ENCODE data around the gene PRPS2.

Gene PRPS2

GRCh38 chrX:12791257-12792228, at the start of gene PRPS2:
Gene PRPS2 (plus strand): TSS chrX:12791412. CDS start chrX:12791498, 86 bp downstream.
- peak; percentile 68 for DNase-seq

DNA sequence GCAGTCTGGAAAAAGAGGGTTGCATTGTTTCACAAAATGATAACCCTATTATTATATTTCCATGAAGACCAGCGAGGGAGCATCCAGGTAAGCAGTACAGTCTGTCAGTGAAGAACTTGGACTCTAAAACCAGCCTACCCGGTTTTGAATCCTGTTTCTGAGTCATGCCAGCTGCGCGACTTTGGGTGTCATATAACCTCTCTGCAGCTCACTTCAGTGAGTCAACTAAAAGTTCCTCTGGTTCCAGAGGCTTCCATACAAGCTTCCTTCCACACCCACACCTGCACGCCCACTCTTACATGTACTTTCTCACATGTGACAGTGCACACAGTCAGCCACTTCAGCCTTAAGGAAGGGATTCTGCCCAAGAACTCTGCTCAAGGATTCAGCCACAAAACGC, 49.8 kb upstream of the PRPS2 start:
- no peak for DNase-seq

- DNase-seq, result no peak
Measured at GRCh38 chrX:12747433-12747832, 43.8 kb upstream of the PRPS2 start.

DNA sequence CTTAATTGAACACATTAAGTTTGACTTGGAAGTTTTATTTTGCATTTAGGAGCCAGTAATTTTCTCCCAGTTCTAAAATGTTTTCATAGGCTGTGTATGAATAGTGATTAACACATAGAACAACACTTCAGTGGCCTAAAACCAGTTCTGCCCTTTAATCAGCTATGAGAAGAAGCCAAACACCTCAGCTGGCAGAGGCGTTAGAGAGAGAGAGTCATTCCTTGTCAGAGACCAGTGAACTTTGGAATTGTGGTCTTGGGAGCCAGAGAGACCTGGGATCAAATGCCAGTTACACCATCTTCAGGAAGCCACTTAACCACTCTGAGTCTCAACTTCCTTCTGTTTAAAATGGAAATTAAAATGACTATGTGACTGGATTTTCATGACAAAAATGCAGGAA, 39.3 kb upstream of the PRPS2 start:
- DNase-seq, result no peak

DNA sequence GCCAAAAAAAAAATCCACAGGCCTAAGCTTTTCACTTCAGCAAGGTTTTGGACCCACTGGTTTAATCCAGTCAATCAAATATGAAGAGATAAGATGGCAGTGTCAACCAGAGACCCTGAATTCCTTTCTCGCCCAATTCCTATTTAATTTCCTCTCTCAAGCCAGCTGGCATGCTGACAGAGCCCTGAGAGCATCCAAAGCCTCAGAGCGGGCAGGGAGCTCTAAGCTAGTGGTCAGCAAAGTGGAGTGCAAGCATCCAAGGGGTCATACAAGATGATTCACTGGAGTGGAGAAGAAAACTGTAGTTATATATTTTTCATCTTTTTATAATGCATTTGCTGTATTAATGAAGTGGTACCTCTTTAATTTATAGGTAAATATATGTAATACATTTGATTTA, 37.8 kb upstream of the PRPS2 start:
- no peak for DNase-seq

GRCh38 chrX:12758291-12758690, 32.9 kb upstream of the PRPS2 start:
- DNase-seq, result no peak

GRCh38 chrX:12767856-12768255, 23.4 kb upstream of the PRPS2 start:
- no peak for DNase-seq

DNA sequence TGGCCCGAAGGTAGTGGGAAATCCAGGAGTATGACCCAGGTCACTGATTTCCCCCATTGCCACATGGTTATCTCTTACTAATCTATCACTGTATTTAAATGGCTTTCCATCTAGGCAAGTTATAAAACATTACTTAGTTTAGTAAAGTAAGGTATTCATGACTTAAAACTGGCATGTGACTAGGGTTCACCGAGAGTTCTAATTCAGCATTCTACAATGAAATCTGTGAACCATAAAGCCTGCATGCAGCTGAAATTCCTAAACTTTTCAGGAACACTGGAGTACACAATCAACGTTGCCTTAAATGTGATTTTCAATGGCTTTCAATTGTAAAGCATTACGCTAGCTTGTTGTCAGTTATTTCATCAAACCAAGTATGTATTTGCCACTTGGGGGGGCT, 22.7 kb upstream of the PRPS2 start:
- DNase-seq, result no peak

DNA sequence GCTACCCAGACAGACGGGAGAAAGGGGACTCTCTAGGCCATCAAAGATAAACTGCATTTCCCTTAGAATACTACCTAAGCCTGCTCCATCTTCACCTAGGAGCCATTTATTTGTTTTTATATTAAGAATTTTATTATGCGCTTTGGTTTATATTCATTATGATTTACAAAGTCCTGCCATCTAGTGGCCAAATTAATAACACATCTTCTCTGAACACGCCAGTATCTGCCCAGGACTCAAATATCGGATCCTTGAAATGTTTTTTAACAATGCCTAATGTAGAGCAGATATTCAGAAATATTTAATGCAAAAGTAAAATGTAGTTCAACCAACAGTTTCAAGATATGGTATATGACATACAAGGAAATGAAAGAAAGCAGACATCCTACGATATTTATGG, 20.8 kb upstream of the PRPS2 start:
- no peak for DNase-seq

DNA sequence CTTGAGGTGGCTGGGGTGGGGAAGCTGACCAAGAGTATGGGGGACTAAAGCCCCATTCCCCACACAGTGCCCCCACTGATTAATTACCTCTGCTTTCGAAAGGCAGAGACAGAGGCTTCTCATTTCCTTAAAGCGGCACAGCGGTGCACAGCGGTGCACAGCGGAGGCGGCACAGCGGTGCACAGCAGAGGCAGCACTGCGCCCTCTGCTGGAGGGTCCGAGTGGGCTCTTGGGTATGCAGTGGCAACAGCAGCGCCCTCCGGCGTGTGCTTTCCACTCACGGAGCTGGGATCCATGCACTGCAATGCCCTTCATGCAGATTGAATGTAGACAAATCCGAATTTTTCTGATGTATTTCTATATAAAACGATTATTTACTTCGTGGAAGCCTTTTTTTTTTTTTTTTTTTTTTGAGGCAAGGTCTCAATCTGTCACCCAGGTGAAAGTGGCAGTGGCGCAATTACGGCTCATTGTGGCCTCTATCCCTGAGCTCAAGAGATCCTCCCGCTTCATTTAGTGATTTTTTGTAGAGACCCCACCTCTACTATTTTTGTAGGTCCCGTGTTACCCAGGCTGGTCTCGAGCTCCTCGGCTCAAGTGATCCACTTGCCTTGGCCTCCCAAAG, 19.7 kb upstream of the PRPS2 start:
- DNase-seq, result peak; percentile 67

- no peak for DNase-seq
Measured at GRCh38 chrX:12777670-12778069, 13.5 kb upstream of the PRPS2 start.

- DNase-seq, result no peak
Measured at GRCh38 chrX:12779534-12779933, 11.7 kb upstream of the PRPS2 start.

DNA sequence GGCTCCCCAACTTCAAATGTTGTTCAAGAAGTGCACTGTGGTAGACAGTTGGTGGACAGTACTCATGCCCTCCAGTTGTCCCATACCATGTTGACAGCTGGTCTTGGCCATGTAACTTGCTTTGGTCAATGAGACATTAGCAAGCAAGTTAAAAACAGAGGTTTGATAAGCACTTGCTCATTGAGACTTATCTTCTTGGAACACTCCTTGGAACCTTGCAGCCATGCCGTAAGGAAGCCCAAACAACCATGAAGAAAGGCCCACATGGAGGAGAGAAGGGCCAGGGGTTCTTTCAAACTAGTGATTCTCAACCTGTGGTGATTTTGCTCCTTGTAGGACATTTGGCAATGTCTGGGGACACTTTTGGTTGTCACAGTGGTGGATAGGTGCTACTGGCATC, 2.6 kb upstream of the PRPS2 start:
- no peak for DNase-seq

DNA sequence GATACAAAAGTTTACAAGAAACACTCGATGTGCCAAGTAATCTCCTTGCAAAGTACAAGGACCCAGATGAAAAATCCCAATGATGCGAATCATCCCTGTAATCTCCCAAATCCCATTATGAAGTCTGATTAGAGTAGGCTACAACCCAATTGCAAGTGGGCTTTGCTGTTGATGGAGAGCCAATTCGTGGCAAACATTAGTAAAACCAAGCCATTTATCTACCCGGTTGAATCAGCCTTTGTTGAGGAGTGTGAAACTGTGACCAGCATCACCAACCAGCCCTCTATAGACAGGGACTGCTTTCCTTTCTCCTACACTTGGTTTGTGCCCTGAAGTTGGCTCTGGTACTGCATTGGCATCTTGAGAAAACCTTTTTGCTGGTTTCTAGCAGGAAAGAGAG, 1.2 kb upstream of the PRPS2 start:
- DNase-seq, result no peak

DNA sequence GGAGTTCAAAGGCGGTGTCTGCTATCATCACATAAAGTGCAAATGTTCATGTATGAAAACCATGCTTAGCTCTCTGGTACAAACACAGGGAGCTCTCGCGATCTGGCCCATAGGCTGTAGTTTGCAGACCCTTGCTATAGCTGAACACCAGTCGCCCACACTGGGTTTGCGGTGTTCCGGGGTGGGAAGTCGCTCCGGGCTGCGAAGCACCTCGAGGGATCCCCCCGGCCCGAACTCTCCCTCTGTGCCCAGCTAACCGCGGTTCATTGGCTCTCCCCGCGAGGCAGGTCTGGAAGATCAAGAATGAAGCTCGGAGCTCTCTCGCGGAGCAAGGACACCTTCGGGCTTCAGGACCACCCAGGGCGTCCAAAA, 341 bp upstream of the PRPS2 start:
- no peak for DNase-seq

GRCh38 chrX:12792711-12793110, 1.5 kb downstream of the PRPS2 start:
- DNase-seq, result no peak

DNA sequence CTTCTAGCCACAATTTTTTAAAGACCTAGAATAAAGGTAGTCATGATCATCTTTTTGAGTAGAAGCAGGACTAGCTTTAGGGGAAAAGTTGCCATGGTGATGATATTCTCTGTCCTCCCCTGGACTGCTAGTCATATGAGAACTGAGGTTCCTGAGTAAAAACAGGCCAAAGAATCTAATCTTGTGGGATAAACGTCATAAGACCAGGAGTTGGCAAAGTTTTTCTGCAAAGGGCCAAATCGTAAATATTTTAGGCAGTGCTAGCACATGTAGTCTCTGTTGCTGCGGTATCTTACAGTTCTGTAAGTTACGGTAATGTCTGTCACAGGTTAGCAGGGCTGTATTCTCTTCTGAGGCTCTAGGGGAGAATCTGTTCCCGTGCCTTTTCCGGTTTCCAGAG, 3.4 kb downstream of the PRPS2 start:
- DNase-seq, result no peak

GRCh38 chrX:12798601-12799000, 7.4 kb downstream of the PRPS2 start:
- DNase-seq, result no peak

- no peak for DNase-seq
Measured at GRCh38 chrX:12799118-12799517, 7.9 kb downstream of the PRPS2 start.

- DNase-seq, result no peak
Measured at GRCh38 chrX:12802741-12803140, 11.5 kb downstream of the PRPS2 start.

GRCh38 chrX:12804655-12805054, 13.4 kb downstream of the PRPS2 start:
- no peak for DNase-seq

DNA sequence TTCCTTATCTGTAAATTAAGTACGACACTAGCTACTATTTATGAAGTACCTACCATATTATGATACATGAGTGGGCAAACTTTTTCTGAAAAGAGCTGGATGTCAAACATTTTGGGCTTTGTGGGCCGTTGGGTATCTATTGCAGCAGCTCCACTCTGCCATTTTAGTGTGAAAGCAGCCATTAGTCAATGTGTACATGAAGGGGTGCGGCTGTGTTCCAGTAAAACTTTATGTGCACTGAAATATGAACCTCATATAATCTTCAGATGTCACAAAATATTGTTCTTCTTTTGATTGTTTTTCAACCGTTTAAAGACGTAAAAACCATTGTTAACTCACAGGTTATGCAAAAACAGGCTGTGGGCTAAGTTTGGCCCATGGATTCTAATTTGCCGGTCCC, 14.1 kb downstream of the PRPS2 start:
- DNase-seq, result no peak

GRCh38 chrX:12811658-12812057, 20.4 kb downstream of the PRPS2 start:
- DNase-seq, result no peak

GRCh38 chrX:12814420-12814819, 23.2 kb downstream of the PRPS2 start:
- peak; percentile 34 for DNase-seq

- no peak for DNase-seq
Measured at GRCh38 chrX:12817528-12817927, 26.3 kb downstream of the PRPS2 start.
